Measurements from ENCODE around the gene EPHB2. TPM values are rescaled to one million over a fixed set of nuclear protein-coding genes. Genes with fewer than 3 reads are reported as not detected.

Gene EPHB2
- total RNA-seq, 1 donor from 2014 or later = 69.4 TPM

- Mint-ChIP-seq H3K4me3 (ENCODE audit: low read depth) (peak overlapping the region; percentile 53), H3K27me3 (no peaks in the 10 kb centered on the region), H3K36me3 (ENCODE audit: insufficient read depth) (no peaks in the 10 kb centered on the region), H3K27ac (no peak overlapping the region), H3K4me1 (ENCODE audit: low read depth) (peaks cover 16% of the 10 kb centered on the region), H3K9me3 (ENCODE audit: low read depth) (no peaks in the 10 kb centered on the region)
- no peak for DNase-seq (ENCODE audit: low spot score, unreplicated experiment)
- TF ChIP-seq CTCF (IDR thresholded peaks at IDR 0.05; ENCODE audit: unreplicated experiment) = no peak
These were observed 1.9 kb upstream of the EPHB2 start for GRCh38 chr1:22708777-22709176.

GRCh38 chr1:22709227-22709626 lies 1.4 kb upstream of the EPHB2 start:
- no peak for DNase-seq (ENCODE audit: low spot score, unreplicated experiment)
- H3K36me3 Mint-ChIP-seq (ENCODE audit: insufficient read depth) = peaks cover under 1% of the 10 kb centered on the region
- H3K4me1 Mint-ChIP-seq (ENCODE audit: low read depth) = peaks cover 17% of the 10 kb centered on the region
- peak overlapping the region; percentile 36 for H3K4me3 Mint-ChIP-seq (ENCODE audit: low read depth)
- no peak overlapping the region for H3K27ac Mint-ChIP-seq
- H3K27me3 Mint-ChIP-seq = no peaks in the 10 kb centered on the region
- TF ChIP-seq CTCF (IDR thresholded peaks at IDR 0.05; ENCODE audit: unreplicated experiment) = peak; percentile 43
- H3K9me3 Mint-ChIP-seq (ENCODE audit: low read depth) = no peaks in the 10 kb centered on the region

DNA sequence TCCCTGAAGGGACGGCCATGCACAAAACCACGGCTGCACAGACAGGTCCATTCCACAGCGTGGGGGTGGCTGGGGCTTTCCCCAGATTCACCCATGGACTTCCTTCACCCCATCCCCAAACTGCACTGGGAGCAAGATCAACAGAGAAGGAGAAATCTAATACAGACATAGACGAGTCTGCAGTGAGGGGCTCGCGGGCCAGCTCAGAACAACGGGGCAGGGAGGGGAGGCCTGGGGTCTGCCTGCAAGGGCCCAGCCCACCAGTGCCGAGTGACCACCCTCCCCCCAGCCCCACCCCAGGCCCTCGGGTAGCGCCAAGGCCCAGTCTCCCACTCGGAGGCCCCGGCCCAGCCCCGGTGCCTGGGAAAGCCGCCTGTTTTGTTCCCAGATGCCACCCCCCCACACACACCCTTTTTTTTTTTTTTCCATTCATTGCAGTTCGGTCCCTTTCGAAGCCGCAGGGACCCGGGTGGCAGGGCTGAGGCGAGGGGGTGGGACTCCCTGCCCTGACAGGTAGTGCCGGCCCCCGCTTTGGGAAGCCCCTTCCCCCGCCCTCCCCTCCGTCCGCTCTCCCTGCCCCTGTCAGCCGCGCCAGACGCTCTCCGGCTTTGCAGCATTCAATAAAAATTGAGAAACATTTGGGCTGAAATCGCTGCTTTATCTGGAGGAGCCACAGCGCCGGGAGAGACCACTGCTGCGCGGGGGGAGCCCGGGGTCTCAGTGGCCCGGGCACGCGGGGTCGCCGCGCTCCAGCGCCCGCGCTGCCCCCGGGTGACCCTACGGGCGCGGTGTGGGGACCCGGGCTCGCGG lies 543 bp upstream of the EPHB2 start:
- H3K9me3 Mint-ChIP-seq (ENCODE audit: low read depth) = no peaks in the 10 kb centered on the region
- H3K4me3 Mint-ChIP-seq (ENCODE audit: low read depth) = peak overlapping the region; percentile 72
- DNase-seq (ENCODE audit: low spot score, unreplicated experiment) = peak; percentile 40
- H3K4me1 Mint-ChIP-seq (ENCODE audit: low read depth) = peaks cover 21% of the 10 kb centered on the region
- H3K27ac Mint-ChIP-seq = peak overlapping the region; percentile 95
- no peaks in the 10 kb centered on the region for H3K27me3 Mint-ChIP-seq
- peaks cover 3% of the 10 kb centered on the region for H3K36me3 Mint-ChIP-seq (ENCODE audit: insufficient read depth)
- no peak for TF ChIP-seq CTCF (IDR thresholded peaks at IDR 0.05; ENCODE audit: unreplicated experiment)

DNA sequence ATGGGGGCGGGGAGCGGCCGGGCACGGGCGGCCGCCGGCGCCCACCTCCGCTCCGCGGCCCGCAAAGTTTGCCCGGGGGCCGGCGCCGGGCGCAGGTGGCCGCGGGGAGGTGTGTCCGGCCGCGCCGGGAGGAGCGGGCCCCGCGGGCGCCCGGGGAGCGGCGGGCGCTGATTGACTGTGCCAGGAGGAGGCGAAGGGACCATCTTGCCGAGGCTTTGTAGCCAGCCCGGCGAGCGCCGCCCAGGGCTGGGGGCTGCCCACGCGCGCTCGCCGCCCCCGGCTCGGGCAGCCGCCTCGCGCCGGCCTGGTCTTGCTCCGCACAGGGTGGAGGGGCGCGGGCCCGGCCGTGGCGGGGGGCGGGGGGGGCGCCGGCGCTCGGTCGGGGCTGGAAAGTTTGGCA lies 432 bp downstream of the EPHB2 start:
- peaks cover 27% of the 10 kb centered on the region for H3K4me1 Mint-ChIP-seq (ENCODE audit: low read depth)
- H3K36me3 Mint-ChIP-seq (ENCODE audit: insufficient read depth) = peaks cover 3% of the 10 kb centered on the region
- no peak for TF ChIP-seq CTCF (IDR thresholded peaks at IDR 0.05; ENCODE audit: unreplicated experiment)
- no peak overlapping the region for H3K4me3 Mint-ChIP-seq (ENCODE audit: low read depth)
- H3K9me3 Mint-ChIP-seq (ENCODE audit: low read depth) = no peaks in the 10 kb centered on the region
- DNase-seq (ENCODE audit: low spot score, unreplicated experiment) = no peak
- no peak overlapping the region for H3K27ac Mint-ChIP-seq
- no peaks in the 10 kb centered on the region for H3K27me3 Mint-ChIP-seq

- H3K36me3 Mint-ChIP-seq (ENCODE audit: insufficient read depth) = peaks cover 3% of the 10 kb centered on the region
- no peaks in the 10 kb centered on the region for H3K9me3 Mint-ChIP-seq (ENCODE audit: low read depth)
- no peak for DNase-seq (ENCODE audit: low spot score, unreplicated experiment)
- peak overlapping the region; percentile 84 for H3K27ac Mint-ChIP-seq
- H3K4me1 Mint-ChIP-seq (ENCODE audit: low read depth) = peaks cover 33% of the 10 kb centered on the region
- TF ChIP-seq CTCF (IDR thresholded peaks at IDR 0.05; ENCODE audit: unreplicated experiment) = no peak
- no peaks in the 10 kb centered on the region for H3K27me3 Mint-ChIP-seq
- peak overlapping the region; percentile 81 for H3K4me3 Mint-ChIP-seq (ENCODE audit: low read depth)
These were observed 1.2 kb downstream of the EPHB2 start for GRCh38 chr1:22711591-22712501.
